HepG2 (cell line): ENCODE results near the gene DUS3L. TPM values are rescaled to one million over a fixed set of nuclear protein-coding genes. Genes with fewer than 3 reads are reported as not detected.

ENCODE experiments used
- CBFB ChIP-seq: sonication (generic); formaldehyde crosslinking; IDR thresholded peaks from 2 replicates; pipeline ENCODE4 v1.4.0; 2020; ENCODE audit warnings: missing genetic modification reagents
- DBP ChIP-seq: sonication (generic); formaldehyde crosslinking; IDR thresholded peaks from 2 replicates; pipeline ENCODE4 v1.4.0; 2020; ENCODE audit warnings: missing genetic modification reagents; ENCODE audit errors: not compliant biosample characterization
- HNF1A ChIP-seq, 2 experiments: sonication (generic) in 1 of 2; formaldehyde crosslinking in 1 of 2; IDR thresholded peaks; 2 replicates each; pipeline versions ENCODE4 v1.4.0 to v1.6.1; 2016 to 2020; ENCODE audit warnings: borderline replicate concordance in 1 of 2, low read depth in 1 of 2, mild to moderate bottlenecking in 1 of 2, missing genetic modification reagents in 1 of 2
- HNF4G ChIP-seq, 2 experiments: sonication (generic) in 1 of 2; formaldehyde crosslinking in 1 of 2; IDR thresholded peaks; 2 replicates each; pipeline versions ENCODE4 v1.4.0 to v1.6.1; 2011 to 2020; ENCODE audit warnings: borderline replicate concordance in 2 of 2, low read depth in 2 of 2, mild to moderate bottlenecking in 2 of 2, low read length in 1 of 2, missing genetic modification reagents in 1 of 2, moderate library complexity in 1 of 2
- MEIS2 ChIP-seq: sonication (generic); formaldehyde crosslinking; IDR thresholded peaks from 2 replicates; pipeline ENCODE4 v1.9.0; 2021; ENCODE audit warnings: mild to moderate bottlenecking, missing genetic modification reagents
- PHB2 ChIP-seq: fragments of 450-650 bp; IDR thresholded peaks from 2 replicates; pipeline ENCODE4 v1.6.1; 2018; ENCODE audit not compliant: partially characterized antibody
- RCOR2 ChIP-seq: IDR thresholded peaks from 2 replicates; pipeline ENCODE4 v1.6.1; 2016; ENCODE audit warnings: missing biosample characterization, missing genetic modification reagents
- SIX4 ChIP-seq: sonication (generic); formaldehyde crosslinking; IDR thresholded peaks from 2 replicates; pipeline ENCODE4 v1.4.0; 2020; ENCODE audit warnings: missing genetic modification reagents
- TARDBP ChIP-seq: sonication (generic); formaldehyde crosslinking; IDR thresholded peaks from 2 replicates; pipeline ENCODE4 v1.8.0; 2022; ENCODE audit warnings: mild to moderate bottlenecking, missing genetic modification reagents
- ZBTB21 ChIP-seq: sonication (generic); formaldehyde crosslinking; IDR thresholded peaks from 2 replicates; pipeline ENCODE4 v1.4.0; 2020; ENCODE audit warnings: missing genetic modification reagents
- ZNF34 ChIP-seq: sonication (generic); formaldehyde crosslinking; IDR thresholded peaks from 2 replicates; pipeline ENCODE4 v1.4.0; 2020; ENCODE audit warnings: mild to moderate bottlenecking, missing genetic modification reagents, borderline replicate concordance
- ZNF678 ChIP-seq: sonication (generic); formaldehyde crosslinking; IDR thresholded peaks from 2 replicates; pipeline ENCODE4 v1.4.0; 2020; ENCODE audit warnings: mild to moderate bottlenecking, missing genetic modification reagents
- ZNF83 ChIP-seq: sonication (generic); formaldehyde crosslinking; IDR thresholded peaks from 2 replicates; pipeline ENCODE4 v1.4.0; 2020; ENCODE audit warnings: missing genetic modification reagents, mild to moderate bottlenecking, borderline replicate concordance
- polyA plus RNA-seq, 8 experiments: library from polyadenylated mRNA; depleted of rRNA in 3 of 8; stranded (reverse) in 7 of 8; unstranded in 1 of 8; fragments of >200 nt; fragmentation: Illumina TruSeq in 4 of 8; extraction: Trizol in 4 of 8; gene quantifications; 2 replicates each; pipeline versions ENCODE4 v1.2.1 to v1.2.3, GENCODE V29; 2011 to 2016; ENCODE audit warnings: low read depth in 4 of 8, missing spikeins in 1 of 8, mixed read lengths in 1 of 8; ENCODE audit not compliant: insufficient read depth in 1 of 8
- total RNA-seq, 5 experiments: library from RNA; depleted of rRNA; stranded (reverse); fragments of >200 nt; fragmentation: Illumina TruSeq; extraction: Trizol; gene quantifications; 2 replicates each; pipeline ENCODE4 v1.2.3, GENCODE V29; 2016; ENCODE audit warnings: low read depth in 1 of 5
- TF ChIP-seq, protein P1 (sequence below), 2 experiments: fragments of 450-650 bp in 1 of 2; sonication (generic) in 1 of 2; formaldehyde crosslinking in 1 of 2; IDR thresholded peaks; 2 replicates each; pipeline versions ENCODE4 v1.6.1 to v1.8.0; 2016 to 2022; ENCODE audit warnings: antibody characterized with exemption in 1 of 2, mild to moderate bottlenecking in 1 of 2, missing genetic modification reagents in 1 of 2

The DUS3L gene
- total and polyA plus RNA-seq, 2 of the 13 experiments (the other 11 are each of a cell fraction or from before 2014, with no cell fraction given), result 13.3 to 25.1 TPM

GRCh38 chr19:5822181-5822844 is 31.4 kb upstream of the DUS3L start (continued):
- TF ChIP-seq, protein P1, sequence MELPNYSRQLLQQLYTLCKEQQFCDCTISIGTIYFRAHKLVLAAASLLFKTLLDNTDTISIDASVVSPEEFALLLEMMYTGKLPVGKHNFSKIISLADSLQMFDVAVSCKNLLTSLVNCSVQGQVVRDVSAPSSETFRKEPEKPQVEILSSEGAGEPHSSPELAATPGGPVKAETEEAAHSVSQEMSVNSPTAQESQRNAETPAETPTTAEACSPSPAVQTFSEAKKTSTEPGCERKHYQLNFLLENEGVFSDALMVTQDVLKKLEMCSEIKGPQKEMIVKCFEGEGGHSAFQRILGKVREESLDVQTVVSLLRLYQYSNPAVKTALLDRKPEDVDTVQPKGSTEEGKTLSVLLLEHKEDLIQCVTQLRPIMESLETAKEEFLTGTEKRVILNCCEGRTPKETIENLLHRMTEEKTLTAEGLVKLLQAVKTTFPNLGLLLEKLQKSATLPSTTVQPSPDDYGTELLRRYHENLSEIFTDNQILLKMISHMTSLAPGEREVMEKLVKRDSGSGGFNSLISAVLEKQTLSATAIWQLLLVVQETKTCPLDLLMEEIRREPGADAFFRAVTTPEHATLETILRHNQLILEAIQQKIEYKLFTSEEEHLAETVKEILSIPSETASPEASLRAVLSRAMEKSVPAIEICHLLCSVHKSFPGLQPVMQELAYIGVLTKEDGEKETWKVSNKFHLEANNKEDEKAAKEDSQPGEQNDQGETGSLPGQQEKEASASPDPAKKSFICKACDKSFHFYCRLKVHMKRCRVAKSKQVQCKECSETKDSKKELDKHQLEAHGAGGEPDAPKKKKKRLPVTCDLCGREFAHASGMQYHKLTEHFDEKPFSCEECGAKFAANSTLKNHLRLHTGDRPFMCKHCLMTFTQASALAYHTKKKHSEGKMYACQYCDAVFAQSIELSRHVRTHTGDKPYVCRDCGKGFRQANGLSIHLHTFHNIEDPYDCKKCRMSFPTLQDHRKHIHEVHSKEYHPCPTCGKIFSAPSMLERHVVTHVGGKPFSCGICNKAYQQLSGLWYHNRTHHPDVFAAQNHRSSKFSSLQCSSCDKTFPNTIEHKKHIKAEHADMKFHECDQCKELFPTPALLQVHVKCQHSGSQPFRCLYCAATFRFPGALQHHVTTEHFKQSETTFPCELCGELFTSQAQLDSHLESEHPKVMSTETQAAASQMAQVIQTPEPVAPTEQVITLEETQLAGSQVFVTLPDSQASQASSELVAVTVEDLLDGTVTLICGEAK (IDR thresholded peaks at IDR 0.05), result no peak
- TF ChIP-seq, protein P1 (CRISPR knock-in tag; IDR thresholded peaks at IDR 0.05), result no peak
- TF ChIP-seq TARDBP (CRISPR knock-in tag), result peak; percentile 50; the same call in 1 of the 2 replicates
- TF ChIP-seq ZNF34 (CRISPR knock-in tag), result no peak
- TF ChIP-seq HNF1A (IDR thresholded peaks at IDR 0.05; ENCODE audit: low read depth), result no peak
- TF ChIP-seq HNF1A (CRISPR knock-in tag; IDR thresholded peaks at IDR 0.05; ENCODE audit: borderline replicate concordance), result no peak
- TF ChIP-seq ZBTB21 (CRISPR knock-in tag), result no peak
- no peak for TF ChIP-seq DBP
- TF ChIP-seq HNF4G (IDR thresholded peaks at IDR 0.05; ENCODE audit: borderline replicate concordance, low read depth, low read length), result no peak
- no peak for TF ChIP-seq HNF4G (CRISPR knock-in tag; IDR thresholded peaks at IDR 0.05; ENCODE audit: borderline replicate concordance, low read depth)
- TF ChIP-seq MEIS2 (CRISPR knock-in tag), result no peak
- TF ChIP-seq ZNF678 (CRISPR knock-in tag), result no peak
- no peak for TF ChIP-seq CBFB (CRISPR knock-in tag)
- TF ChIP-seq PHB2, result no peak
- no peak for TF ChIP-seq SIX4 (CRISPR knock-in tag)
- no peak for TF ChIP-seq RCOR2 (CRISPR knock-in tag)
- no peak for TF ChIP-seq ZNF83 (CRISPR knock-in tag)
